Measurements from ENCODE around the gene HSF2BP.
"Not testable (repeated sequence)": the region's sequence is repeated elsewhere in the genome, so short reads cannot be mapped to it uniquely, and the experiment has no call there.

Gene HSF2BP

DNA sequence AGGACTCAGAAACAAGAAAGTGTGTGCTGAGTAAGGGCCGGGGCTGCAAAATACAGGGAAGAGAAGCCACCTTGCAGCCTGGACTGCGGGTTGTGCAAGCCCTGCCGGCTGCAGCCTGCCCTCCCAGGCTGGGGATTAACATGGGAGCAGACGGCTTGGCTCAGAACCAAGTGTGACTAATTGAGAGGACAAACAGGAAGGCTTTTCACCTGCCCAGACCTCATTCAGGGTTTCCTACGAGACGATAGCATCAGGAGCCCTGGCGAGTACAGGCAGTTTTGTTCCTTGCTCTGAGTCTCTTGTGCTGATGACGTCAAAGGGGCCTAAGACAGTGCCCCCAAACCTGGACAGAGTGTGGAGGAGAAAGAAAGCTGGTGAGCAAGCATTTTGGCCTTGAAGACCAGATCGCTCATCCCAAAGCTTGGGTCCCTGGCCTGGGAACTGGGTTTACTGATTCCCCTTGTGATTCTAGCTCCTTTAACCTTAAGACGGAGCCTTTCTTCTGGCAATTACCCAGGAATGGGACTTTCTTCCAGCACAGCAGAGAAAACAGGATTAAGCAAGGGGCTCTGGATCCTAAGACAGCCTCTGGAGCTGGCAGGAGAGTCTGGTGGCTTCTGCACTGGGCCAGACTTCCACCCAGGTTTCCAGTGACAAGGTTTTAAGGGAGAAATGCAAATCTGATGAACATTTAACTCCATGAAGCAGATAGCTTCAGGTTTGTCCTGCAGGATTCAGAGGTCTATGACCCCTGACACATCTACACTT, 142.2 kb downstream of the HSF2BP start:
- DNase-seq (ENCODE audit: low read depth): not testable (repeated sequence)

DNA sequence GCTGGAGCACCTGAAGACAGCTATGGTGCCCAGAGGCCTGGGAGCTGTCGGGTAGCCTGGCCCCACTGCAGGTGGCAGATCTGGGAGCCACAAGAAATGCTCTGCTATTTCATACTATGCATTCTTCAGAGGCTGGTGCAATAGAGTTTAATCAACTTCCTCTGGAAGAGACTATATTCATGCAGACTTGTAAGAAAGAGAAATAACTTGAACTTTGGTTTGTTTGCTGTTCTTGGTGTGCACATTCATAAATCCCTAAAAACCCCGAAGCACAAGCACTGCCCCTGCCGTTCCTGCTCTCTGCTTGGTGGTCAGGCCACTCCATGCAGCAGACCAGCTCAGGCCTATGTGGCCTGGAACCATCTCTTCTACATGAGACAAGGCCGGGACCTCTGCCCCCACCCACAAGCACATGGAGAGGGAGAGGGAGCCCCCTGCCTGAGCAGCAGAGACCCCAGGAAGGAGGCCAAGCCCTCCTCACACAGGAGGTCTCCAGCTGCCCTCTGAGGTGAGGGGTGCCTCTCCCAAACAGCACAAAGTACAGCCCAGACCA, 142.9 kb downstream of the HSF2BP start:
- not testable (repeated sequence) for DNase-seq (ENCODE audit: low read depth)

DNA sequence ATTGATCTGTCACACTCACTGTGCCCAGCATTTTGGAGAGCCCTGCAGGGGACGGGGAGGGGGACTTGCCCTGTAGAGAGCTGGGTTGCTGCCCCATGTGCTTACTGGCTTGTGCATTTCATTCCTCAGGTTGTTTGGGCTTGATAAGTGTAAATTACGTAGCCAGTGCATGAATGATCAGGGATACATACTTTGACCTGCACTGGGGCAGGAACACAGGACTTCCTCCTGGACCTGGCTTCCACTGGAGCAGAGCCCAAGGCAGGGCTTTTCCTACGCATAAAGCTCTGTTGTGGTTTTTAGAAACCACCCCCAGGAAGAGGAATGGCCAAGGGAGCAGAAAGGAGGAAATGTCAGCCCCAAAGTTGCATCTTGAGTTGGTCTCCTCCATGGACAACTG, 144.5 kb downstream of the HSF2BP start:
- DNase-seq (ENCODE audit: low read depth): not testable (repeated sequence)

DNA sequence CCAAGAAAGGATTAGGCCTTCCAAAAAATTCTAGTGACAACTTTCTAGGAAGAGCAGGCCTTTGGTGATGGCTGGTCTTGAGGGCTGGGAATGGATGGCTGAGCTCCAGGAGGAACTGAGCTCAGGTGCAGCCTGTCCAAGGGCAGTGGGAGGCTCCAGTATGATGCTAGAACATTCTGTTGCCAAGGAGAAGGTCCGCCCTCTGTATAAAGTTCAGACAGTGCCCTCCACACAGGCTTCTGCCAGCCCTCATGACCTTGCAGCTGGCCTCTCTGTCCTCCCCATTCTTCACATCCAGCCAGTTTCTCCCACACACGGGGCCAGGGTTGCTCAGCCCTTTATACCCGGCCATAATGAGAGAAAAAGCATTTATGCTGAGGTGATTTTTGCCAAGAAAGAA, 146.3 kb downstream of the HSF2BP start:
- not testable (repeated sequence) for DNase-seq (ENCODE audit: low read depth)

DNA sequence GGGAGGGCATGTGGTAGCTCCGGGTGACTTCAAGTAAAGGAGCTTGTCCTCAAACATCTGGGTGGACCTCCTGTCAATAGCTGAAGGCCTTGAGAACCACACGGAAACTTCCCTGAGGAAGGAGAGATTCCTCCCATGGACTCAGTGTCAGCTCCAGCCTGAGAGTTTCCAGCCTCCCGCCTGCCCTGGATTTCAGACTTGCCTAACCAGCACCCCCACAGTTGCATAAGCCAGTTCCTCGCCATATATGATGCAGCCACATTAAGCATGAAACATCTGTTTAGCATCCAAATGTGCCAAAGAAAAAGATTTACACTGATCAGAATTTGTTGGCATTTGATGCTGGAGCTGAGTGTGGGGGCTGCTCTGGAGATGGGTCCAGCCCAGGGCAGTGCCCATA, 148.1 kb downstream of the HSF2BP start:
- not testable (repeated sequence) for DNase-seq (ENCODE audit: low read depth)

DNA sequence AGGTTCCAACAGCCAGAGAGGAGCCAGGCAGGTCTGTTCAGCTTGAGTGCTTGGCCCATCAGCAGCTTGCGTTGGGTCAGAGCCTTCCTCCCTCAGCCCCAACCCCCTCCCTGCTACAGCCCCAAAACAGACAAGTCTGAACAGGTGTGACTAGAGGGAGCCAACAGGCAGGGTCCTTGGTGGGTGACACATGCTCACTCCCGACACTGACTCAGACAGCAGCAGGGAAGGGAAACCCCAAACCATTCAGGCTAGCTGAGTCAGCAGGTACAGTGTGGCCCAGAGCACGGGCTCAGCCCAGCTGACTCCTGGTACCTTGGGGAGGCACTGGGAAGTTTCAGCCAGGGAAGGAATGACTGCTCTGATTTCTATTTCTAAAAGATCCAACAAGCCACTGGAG, 148.6 kb downstream of the HSF2BP start:
- not testable (repeated sequence) for DNase-seq (ENCODE audit: low read depth)

DNA sequence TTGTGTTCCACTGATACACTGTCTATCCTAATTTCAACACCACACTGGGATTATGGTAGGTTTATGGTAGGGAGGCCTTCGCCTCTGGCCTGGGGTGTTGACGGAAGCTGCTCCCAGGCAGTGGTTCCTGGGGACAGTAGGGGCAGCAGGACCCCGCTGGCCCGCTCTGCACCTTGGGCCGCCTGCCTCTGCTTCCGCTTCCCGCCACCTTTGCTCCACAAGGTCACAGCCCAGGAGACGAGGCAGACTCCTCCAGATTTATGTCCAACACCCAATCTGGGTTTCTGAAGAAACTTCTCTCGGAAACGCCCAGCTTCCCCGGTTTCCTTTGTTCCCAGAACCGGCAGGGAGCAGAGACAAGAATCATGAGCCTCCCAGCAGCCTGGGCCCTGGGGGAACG, 155.4 kb downstream of the HSF2BP start:
- DNase-seq (ENCODE audit: low read depth): not testable (repeated sequence)

DNA sequence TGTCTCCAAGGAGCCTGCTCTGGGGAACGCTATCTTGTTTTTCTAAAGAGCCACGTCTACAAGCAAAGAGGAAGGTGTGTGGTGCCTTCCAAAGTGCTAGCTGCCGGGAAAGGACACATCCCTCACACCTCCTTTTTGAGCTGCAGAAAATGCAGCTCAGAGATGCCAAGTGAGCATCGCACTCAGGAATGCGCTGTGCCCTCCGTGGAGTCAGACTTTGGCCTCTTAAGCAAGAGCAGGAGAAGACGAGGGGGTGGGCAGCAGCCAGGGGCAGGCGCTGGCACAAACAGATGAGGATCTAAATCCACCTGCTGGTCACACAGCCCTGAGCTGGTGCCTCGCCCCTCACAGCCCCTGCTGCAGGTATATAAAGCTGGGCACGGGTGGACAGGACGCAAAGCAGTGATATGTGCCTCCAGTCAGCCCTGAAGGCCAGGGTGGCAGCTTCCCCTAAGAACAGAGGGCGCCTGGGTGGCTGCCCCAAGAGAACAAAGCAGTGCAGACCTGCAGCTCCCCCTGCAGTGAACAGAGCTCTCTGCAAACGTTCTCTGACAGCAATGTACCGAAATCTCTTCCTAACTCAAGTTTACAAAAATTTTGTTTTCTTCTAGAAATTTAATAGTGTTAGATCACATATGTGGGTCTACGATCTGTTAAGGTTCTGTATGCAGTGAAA, 156.1 kb downstream of the HSF2BP start:
- not testable (repeated sequence) for DNase-seq (ENCODE audit: low read depth)

DNA sequence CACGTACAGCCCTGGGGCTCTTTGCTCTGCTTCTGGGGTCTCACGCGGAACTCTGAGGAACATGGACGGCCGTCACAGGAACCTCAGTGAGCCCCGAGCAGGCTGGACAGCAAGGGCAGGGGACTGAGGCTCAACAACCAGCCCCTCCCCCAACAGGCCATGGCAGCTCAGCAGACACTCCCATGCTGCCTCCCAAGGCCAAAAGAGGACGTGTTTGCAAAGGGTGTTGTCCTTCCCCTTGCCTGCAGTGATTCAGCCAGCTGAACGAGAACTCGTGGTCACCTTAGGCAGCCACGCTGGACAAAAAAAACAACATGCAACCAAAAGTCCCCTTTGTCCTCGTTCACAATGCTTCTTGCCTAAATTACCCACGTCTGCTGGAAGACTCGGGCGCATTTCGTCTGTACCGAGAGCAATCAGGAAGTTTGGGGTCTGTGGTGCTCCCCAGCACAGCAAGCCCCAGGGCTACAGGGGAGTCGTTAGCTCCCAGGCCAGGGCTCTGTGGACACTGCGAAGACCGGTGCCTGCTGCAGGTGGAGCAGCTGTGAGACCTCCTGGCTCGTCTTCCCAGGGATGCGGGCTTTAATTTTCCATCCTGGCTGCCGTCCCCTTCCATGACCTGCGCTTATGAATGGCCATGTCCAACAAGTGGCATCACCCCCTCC, 156.7 kb downstream of the HSF2BP start:
- not testable (repeated sequence) for DNase-seq (ENCODE audit: low read depth)

DNA sequence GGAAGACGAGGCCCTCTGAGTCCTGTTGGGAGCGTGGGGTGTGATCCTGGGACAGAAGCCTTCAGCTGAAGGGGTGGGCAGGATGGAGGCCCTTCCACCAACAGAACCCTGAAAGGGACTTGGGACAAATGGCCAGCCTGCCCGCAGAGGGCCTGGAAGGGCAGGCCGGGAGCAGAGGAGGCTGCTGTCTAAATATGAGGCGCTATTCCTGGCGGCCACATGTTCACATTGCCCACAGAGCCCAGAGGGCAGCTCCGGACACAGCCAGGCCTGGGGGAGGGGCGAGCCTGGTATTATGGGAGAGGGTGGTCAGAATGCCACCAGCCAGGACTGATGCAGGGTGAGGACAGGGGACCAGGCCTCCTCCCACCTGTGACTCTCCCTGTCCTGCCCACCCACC, 160.4 kb downstream of the HSF2BP start:
- DNase-seq (ENCODE audit: low read depth): not testable (repeated sequence)

DNA sequence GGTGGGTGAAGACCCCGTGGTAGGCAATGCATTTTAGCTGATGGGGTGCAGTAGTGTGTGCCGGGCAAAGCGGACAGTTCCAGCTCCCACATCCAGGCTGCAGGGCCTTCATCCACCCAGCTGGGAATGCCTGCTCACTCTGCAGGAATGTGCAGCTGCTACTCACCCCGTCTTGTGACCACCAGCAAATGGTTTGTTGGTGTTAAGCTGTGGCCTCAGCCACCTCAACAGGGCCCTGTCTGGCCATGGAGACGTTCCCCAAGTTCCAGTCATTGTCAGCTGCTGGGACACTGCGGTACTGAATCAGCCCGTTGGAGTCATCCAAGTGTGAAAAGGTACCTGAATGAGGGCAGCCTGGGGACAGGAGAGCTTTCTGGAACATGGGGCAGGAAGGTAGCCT, 161.2 kb downstream of the HSF2BP start:
- not testable (repeated sequence) for DNase-seq (ENCODE audit: low read depth)

DNA sequence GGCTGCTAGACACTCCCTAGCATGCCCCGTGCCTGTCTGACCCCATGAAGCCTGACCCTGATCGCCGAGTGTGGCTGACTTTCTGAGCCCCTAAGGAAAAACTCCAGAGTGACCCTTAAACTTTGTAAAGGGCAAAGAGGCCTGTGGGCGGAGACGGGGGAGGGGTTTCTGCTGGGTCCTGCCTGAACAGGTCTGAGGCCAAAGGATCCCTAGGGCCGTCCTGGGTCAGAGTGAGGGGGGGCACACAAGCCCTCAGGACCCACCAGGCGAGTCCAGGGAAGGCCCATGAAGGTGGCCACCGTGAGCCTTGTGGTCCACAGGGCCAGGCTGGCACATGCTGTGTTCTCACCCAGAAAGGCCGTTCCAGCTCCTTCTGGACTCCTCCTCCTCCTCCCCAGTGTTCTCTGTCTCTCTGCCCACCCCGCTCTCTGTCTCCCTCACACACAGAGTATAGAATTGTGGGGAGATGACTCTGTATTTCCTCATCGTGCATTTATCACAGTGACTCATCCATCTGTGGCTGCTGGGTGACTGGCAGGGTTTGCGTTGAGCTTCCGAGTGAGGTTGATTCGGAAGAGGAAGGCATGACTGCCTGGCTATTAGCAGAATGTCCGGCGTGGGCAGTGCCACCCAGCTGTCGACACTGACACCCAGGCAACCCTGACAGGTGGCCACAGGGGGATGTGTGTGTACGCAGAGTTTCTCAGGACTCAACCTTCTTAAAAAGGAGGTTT, 164.8 kb downstream of the HSF2BP start:
- DNase-seq (ENCODE audit: low read depth): not testable (repeated sequence)

DNA sequence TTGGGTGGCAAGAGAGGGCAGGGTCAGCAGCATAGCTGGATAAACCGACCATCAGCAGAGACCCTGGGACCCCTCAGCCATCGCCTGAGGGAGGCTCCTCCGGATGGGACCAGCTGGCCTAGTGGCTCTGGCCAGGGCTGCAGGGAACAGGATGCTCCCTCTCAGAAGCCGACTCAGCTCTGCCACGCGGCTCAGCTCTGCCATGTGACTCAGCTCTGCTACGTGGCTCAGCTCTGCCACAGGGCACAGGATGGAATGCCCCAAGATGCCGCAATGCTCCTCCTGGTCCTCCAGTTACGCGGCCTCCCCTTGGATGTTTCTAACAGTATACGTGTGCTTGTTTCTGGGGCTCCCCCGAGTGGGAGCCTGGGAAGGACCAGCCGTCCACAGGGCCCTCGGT, 165.8 kb downstream of the HSF2BP start:
- not testable (repeated sequence) for DNase-seq (ENCODE audit: low read depth)

DNA sequence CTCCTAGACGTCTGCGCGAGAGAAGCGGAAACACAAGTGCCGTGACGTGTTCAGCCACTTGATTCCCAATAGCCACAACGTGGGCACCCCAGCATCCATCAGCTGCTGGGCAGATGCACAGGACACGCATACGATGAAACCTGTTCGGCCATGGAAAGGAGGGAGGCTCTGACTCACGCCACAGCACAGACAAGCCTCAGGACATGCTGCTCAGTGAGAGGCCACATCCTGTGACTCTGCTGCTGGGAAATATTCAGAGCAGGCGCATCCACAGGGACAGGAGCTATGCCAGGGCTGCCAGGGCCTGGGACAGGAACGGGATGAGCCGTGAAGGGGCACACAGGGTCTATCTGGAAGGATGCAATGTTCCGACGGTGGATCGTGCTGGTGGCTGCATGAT, 171.1 kb downstream of the HSF2BP start:
- DNase-seq (ENCODE audit: low read depth): not testable (repeated sequence)

DNA sequence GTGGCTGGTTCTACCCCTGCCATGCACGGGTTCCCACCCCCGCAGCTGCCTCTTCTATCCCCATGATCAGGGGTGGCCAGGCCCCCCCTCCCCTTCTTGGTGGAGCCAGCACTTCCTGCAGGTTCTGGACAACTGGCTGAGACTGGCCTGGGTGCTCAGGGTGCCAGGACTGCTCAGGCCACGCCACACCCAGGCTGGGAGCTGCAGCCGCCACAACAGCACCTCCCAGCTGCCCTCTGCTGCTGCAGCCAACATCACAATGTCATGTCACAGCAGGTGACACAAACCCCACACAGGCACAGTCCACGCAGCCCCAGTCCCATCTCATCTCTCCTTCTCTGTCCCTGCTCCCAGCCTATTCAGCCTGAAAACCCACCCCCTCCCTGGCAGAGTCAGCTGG, 173.2 kb downstream of the HSF2BP start:
- DNase-seq (ENCODE audit: low read depth): not testable (repeated sequence)

DNA sequence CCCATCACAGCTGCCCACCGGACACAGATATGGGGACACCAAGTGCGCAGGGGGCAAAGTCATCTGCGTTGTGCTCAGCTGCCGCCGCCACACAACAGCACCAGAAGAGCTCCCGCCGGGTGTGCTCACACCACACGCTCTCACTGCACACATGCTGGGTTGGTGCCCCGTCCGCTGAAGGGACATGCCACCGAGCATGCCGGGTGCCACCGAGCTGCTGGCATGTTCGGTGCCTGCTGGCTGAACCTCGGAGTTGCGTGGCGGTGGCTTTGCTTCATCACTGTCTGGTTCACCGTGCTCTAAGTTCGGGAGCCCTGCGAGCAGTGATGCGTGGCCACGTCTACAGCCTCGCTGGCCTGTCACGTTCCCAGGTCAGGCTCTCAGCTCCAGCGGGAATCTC, 174.3 kb downstream of the HSF2BP start:
- DNase-seq (ENCODE audit: low read depth): not testable (repeated sequence)

DNA sequence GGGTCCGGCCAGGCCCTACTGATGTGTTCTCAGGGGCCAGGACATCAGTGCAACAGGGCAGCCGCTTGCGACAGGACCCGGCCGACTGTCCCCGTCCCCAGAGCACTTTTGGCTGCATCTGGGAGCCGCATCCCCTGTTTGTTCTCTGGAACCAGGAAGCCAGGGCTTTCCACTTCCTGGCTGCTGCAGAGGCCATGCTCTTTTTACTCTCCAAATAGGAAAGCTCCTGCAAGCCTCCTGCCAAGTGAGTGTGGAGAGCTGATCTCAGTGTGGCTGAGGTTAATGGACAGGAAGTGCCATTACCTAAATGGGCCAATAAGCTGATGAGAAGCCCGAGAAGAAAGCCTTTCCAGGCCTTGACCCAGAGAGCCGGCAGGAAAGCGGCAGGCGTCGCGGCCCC, 180.1 kb downstream of the HSF2BP start:
- DNase-seq (ENCODE audit: low read depth): not testable (repeated sequence)

Data from activated T-helper 1 cell treated with Interleukin-2 at 50 U/mL for 16 hours (primary cell).